Naive thymus-derived CD4-positive, alpha-beta T cell (primary cell): ENCODE measurements around the gene UBE2D2. TPM values are rescaled to one million over a fixed set of nuclear protein-coding genes. Genes with fewer than 3 reads are reported as not detected.
"Not testable (repeated sequence)": the region's sequence is repeated elsewhere in the genome, so short reads cannot be mapped to it uniquely, and the experiment has no call there.

ENCODE experiments used
- ATAC-seq: fragments of 150-1000 bp; cut with Tn5 transposase; 2 replicates; pipeline ENCODE4 v1.10.0; 2021; ENCODE audit warnings: mild to moderate bottlenecking, moderate library complexity
- CTCF ChIA-PET: fragments of 350-600 bp; sonication (Branson Sonifier 250); formaldehyde crosslinking; loops from one replicate; lab custom pipeline; 2021; ENCODE audit warnings: antibody characterized with exemption; lab: Charles Lee
- POLR2A ChIA-PET: fragments of 350-600 bp; sonication (Branson Sonifier 250); formaldehyde crosslinking; loops from one replicate; lab custom pipeline; 2021; ENCODE audit warnings: antibody characterized with exemption, inconsistent platforms; lab: Charles Lee
- DNase-seq, 9 donors: peaks; one replicate each; pipeline versions ENCODE4 v3.0.0 to v3.0.0-alpha.2; 2020 to 2022; ENCODE audit warnings: mixed read lengths in 1 of 9
- H3K27ac ChIP-seq: one replicate; pipeline ENCODE4 v1.7.0; 2013; ENCODE audit warnings: mild to moderate bottlenecking, low read depth, low read length, moderate library complexity
- H3K27me3 ChIP-seq, 2 donors: one replicate each; pipeline ENCODE4 v1.7.0; 2013; ENCODE audit warnings: low read length in 2 of 2, mild to moderate bottlenecking in 2 of 2, moderate library complexity in 2 of 2; ENCODE audit not compliant: control insufficient read depth in 2 of 2, insufficient read depth in 2 of 2
- H3K36me3 ChIP-seq, 3 experiments: 1 replicate in 2 of 3; 2 replicates in 1 of 3; pipeline ENCODE4 v1.7.0; 2013; ENCODE audit warnings: low read length in 3 of 3, mild to moderate bottlenecking in 3 of 3, moderate library complexity in 1 of 3; ENCODE audit not compliant: insufficient read depth in 3 of 3, control insufficient read depth in 2 of 3
- H3K4me1 ChIP-seq, 2 donors: one replicate each; pipeline ENCODE4 v1.7.0; 2013; ENCODE audit warnings: low read length in 2 of 2, mild to moderate bottlenecking in 2 of 2, moderate library complexity in 1 of 2; ENCODE audit not compliant: control insufficient read depth in 2 of 2, insufficient read depth in 2 of 2
- H3K4me3 ChIP-seq: 2 replicates; pipeline ENCODE4 v1.7.0; 2013; ENCODE audit warnings: mild to moderate bottlenecking, low read length
- H3K9me3 ChIP-seq, 3 experiments: 1 replicate in 2 of 3; 2 replicates in 1 of 3; pipeline ENCODE4 v1.7.0; 2013; ENCODE audit warnings: low read length in 3 of 3; ENCODE audit not compliant: control insufficient read depth in 2 of 3
- H3K27ac Mint-ChIP-seq, 9 donors: one replicate each; pipeline ENCODE4 v1.8.0; 2020 to 2022; ENCODE audit warnings: mixed read lengths in 9 of 9, mild to moderate bottlenecking in 8 of 9, moderate library complexity in 5 of 9, inconsistent platforms in 2 of 9
- H3K27me3 Mint-ChIP-seq, 5 donors: one replicate each; pipeline ENCODE4 v1.8.0; 2021 to 2022; ENCODE audit warnings: mixed read lengths in 5 of 5, mild to moderate bottlenecking in 1 of 5
- H3K36me3 Mint-ChIP-seq, 5 donors: one replicate each; pipeline ENCODE4 v1.8.0; 2020 to 2022; ENCODE audit warnings: mixed read lengths in 5 of 5, mild to moderate bottlenecking in 3 of 5, inconsistent platforms in 1 of 5
- H3K4me1 Mint-ChIP-seq, 7 donors: one replicate each; pipeline ENCODE4 v1.8.0; 2020 to 2022; ENCODE audit warnings: mixed read lengths in 7 of 7, mild to moderate bottlenecking in 3 of 7, inconsistent platforms in 1 of 7
- H3K4me3 Mint-ChIP-seq, 10 donors: one replicate each; pipeline ENCODE4 v1.8.0; 2020 to 2022; ENCODE audit warnings: mild to moderate bottlenecking in 10 of 10, mixed read lengths in 10 of 10, moderate library complexity in 6 of 10, inconsistent platforms in 2 of 10
- H3K9me3 Mint-ChIP-seq, 11 donors: one replicate each; pipeline ENCODE4 v1.8.0; 2020 to 2022; ENCODE audit warnings: mixed read lengths in 11 of 11, mild to moderate bottlenecking in 4 of 11, inconsistent platforms in 1 of 11, moderate library complexity in 1 of 11
- intact Hi-C, 2 donors: fragments of 100-400 bp; cut with micrococcal nuclease; formaldehyde crosslinking; loops; one replicate each; pipeline ENCODE4 v1.15.1; 2023
- polyA plus RNA-seq, 2 donors: library from polyadenylated mRNA; unstranded; fragments of 300-500 nt; fragmentation: Illumina TruSeq; gene quantifications; one replicate each; pipeline ENCODE4 v1.2.3, GENCODE V29; 2021
- total RNA-seq, 6 experiments: library from RNA in 5 of 6; stranded (reverse) in 5 of 6; gene quantifications; 1 replicate in 5 of 6; 2 replicates in 1 of 6; pipeline ENCODE4 v1.2.3 and lab custom pipeline; 2021 to 2026

UBE2D2 gene
- total and polyA plus RNA-seq, 7 experiments from 2014 or later, result 145 to 343 (median 210) TPM

DNA sequence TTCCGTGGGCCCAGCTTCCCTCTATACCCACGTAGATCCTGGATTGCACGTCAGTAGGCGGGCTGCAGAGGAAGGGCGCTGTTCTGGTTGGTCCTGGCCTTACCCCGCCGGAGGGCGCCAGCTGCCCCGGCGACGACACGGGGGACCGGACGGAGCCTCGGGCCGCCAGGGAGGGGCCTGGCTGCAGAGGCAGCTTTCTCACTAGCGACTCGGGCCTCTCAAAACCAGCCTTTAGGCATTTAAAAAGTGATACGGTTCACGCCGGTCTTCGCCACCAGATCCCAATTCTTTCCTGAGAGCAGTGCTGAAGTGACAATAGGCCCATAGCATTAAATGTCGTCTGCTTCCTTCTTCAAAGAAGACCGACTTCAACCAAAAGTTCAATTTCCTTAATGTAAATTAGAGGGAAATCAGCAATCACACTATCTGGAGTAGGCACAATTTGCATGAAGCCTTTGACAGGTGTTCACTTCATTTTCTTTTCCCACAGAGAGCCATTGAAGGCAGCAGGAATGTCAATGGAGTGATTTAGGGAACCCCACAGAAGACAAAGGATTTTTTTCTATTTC, 17.6 kb upstream of the UBE2D2 start:
- Mint-ChIP-seq H3K36me3 (no peaks in the 10 kb centered on the region), H3K27me3 (no peaks in the 10 kb centered on the region), H3K4me3 (peak overlapping the region; percentile 27 to 69 (median 62)), H3K27ac (peak overlapping the region in 7 of 9 donors; percentile 31 to 76 (median 54)), H3K9me3 (peaks cover 0 to 2% (median 0%) of the 10 kb centered on the region in 11 donors), H3K4me1 (peaks cover 1 to 13% (median 8%) of the 10 kb centered on the region in 7 donors)
- H3K4me1 ChIP-seq, result no peaks in the 10 kb centered on the region
- H3K27me3 ChIP-seq, result no peaks in the 10 kb centered on the region
- CTCF ChIA-PET, result interaction anchor here (0.6 to 2.2 kb wide), 5 partner anchors 23 to 220 kb away, joined by 3 to 11 read pairs (median 3); no protein-coding TSS in a partner anchor
- POLR2A ChIA-PET, result interaction anchor here (0.6 to 1.2 kb wide), 2 partner anchors 10 to 18 kb away, joined by 5 to 9 read pairs; partner anchors contain the start of gene UBE2D2
- peak overlapping the region; percentile 32 for H3K4me3 ChIP-seq
- peak; percentile 98 for ATAC-seq
- intact Hi-C loops, result loop anchor here in 1 of 2 donors (1.0 to 2.0 kb wide), 5 partner anchors 18 to 222 kb away; partner anchors contain the start of gene UBE2D2
- no peaks in the 10 kb centered on the region for H3K9me3 ChIP-seq
- peak overlapping the region; percentile 50 for H3K27ac ChIP-seq
- no peaks in the 10 kb centered on the region for H3K36me3 ChIP-seq
- DNase-seq, result peak; percentile 23 to 51 (median 47)

- H3K36me3 Mint-ChIP-seq, intact Hi-C loops, ATAC-seq, H3K27ac Mint-ChIP-seq, H3K36me3 ChIP-seq, H3K4me1 ChIP-seq, H3K4me3 Mint-ChIP-seq, H3K27me3 ChIP-seq, H3K9me3 Mint-ChIP-seq, H3K9me3 ChIP-seq, H3K27ac ChIP-seq, H3K27me3 Mint-ChIP-seq, DNase-seq, H3K4me3 ChIP-seq, CTCF ChIA-PET: not testable (repeated sequence)
- H3K4me1 Mint-ChIP-seq, result peaks cover 1 to 22% (median 11%) of the 10 kb centered on the region in 7 donors
- POLR2A ChIA-PET, result interaction anchor here (0.6 kb wide), 1 partner anchor 18 kb away, joined by 3 read pairs; no protein-coding TSS in a partner anchor
Observed at GRCh38 chr5:139546593-139546992, 14.5 kb upstream of the UBE2D2 start.

DNA sequence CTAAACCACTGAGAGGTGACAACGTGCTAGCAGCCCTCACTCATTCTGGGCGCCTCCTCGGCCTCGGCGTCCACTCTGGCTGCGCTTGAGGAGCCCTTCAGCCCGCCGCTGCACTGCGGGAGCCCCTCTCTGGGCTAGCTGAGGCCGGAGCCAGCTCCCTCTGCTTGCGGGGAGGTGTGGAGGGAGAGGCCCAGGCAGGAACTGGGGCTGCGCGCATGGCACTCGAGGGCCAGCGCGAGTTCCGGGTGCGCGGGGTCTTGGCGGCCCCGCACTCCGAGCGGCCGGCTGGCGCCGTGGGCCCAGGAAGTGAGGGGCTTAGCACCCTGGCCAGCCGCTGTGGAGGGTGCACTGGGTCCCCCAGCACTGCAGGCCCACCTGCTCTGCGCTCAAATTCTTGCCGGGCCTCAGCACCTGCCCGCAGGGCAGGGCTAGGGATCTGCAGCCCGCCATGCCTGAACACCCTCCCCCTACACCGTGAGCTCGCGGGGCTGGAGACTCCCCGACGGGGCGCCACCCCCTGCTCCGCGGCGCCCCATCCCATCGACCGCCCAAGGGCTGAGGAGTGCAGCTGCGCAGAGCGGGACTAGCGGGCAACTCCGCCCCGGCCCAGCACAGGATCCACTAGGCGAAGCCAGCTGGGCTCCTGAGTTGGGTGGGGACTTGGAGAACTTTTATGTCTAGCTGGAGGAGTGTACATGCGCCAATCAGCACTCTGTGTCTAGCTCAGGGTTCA, 11.8 kb upstream of the UBE2D2 start:
- peaks cover 0 to 22% (median 8%) of the 10 kb centered on the region in 7 donors for H3K4me1 Mint-ChIP-seq
- intact Hi-C loops, result no loop called here
- H3K9me3 Mint-ChIP-seq, result peaks cover 0 to 6% (median 0%) of the 10 kb centered on the region in 11 donors
- DNase-seq, result no peak
- H3K27ac ChIP-seq, result no peak overlapping the region
- no peaks in the 10 kb centered on the region for H3K36me3 ChIP-seq
- H3K27ac Mint-ChIP-seq, result no peak overlapping the region
- no peak overlapping the region for H3K4me3 Mint-ChIP-seq
- H3K36me3 Mint-ChIP-seq, result peaks cover 0 to 3% (median 0%) of the 10 kb centered on the region in 5 donors
- no peaks in the 10 kb centered on the region for H3K9me3 ChIP-seq
- peaks cover 0 to 2% (median 0%) of the 10 kb centered on the region in 5 donors for H3K27me3 Mint-ChIP-seq
- H3K4me1 ChIP-seq, result no peaks in the 10 kb centered on the region
- CTCF ChIA-PET, result interaction anchor here (0.6 to 1.4 kb wide), 2 partner anchors 15 to 112 kb away, joined by 3 to 4 read pairs; no protein-coding TSS in a partner anchor
- POLR2A ChIA-PET, result interaction anchor here (1.2 to 2.9 kb wide), 2 partner anchors 12 to 14 kb away, joined by 4 to 12 read pairs; partner anchors contain the start of gene UBE2D2
- no peaks in the 10 kb centered on the region for H3K27me3 ChIP-seq
- no peak for ATAC-seq
- no peak overlapping the region for H3K4me3 ChIP-seq

DNA sequence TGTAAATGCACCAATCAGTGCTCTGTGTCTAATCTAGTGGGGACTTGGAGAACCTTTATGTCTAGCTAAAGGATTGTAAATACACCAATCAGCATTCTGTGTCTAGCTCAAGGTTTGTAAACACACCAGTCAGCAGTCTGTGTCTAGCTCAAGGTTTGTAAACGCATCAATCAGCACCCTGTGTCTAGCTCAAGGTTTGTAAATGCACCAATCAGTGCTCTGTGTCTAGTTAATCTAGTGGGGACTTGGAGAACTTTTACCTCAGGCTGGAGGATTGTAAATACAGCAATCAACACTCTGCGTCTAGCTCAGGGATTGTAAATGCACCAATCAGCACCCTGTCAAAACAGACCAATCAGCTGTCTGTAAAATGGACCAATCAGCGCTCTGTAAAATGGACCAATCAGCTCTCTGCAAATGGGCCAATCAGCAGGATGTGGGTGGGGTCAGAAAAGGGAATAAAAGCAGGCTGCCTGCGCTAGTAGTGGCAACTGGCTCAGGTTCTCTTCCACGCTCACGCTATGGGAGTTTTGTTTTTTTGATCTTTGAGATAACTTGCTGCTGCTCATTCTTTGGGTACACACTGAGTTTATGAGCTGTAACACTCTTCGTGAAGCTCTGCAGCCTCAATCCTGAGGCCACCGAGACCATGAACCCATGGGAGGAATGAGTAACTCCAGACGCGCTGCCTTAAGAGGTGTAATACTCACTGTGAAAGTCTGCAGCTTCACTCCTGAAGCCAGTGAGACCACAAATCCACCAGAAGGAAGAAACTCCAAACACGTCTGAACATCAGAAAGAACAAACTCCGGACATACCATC, 10.9 kb upstream of the UBE2D2 start:
- H3K9me3 Mint-ChIP-seq, H3K9me3 ChIP-seq, ATAC-seq, intact Hi-C loops, H3K4me3 ChIP-seq, H3K27me3 ChIP-seq, H3K4me1 ChIP-seq, H3K27ac ChIP-seq, H3K27me3 Mint-ChIP-seq, H3K36me3 Mint-ChIP-seq, H3K4me3 Mint-ChIP-seq, H3K36me3 ChIP-seq: not testable (repeated sequence)
- CTCF ChIA-PET, result interaction anchor here (1.4 kb wide), 1 partner anchor 15 kb away, joined by 4 read pairs; no protein-coding TSS in a partner anchor
- peak in 1 of 9 donors; percentile 21 for DNase-seq
- POLR2A ChIA-PET, result interaction anchor here (2.9 kb wide), 1 partner anchor 11 kb away, joined by 12 read pairs; the partner anchor contains the start of gene UBE2D2
- Mint-ChIP-seq H3K27ac (peak overlapping the region in 1 of 9 donors; percentile 22), H3K4me1 (peaks cover 0 to 22% (median 8%) of the 10 kb centered on the region in 7 donors)

GRCh38 chr5:139551191-139551889, 9.8 kb upstream of the UBE2D2 start:
- ChIA-PET POLR2A (interaction anchor here (0.8 to 2.9 kb wide), 2 partner anchors 10 to 41 kb away, joined by 3 to 12 read pairs; partner anchors contain the start of gene UBE2D2), CTCF (no interaction called here)
- intact Hi-C loops, result no loop called here
- Mint-ChIP-seq H3K9me3 (peaks cover 0 to 6% (median 0%) of the 10 kb centered on the region in 11 donors), H3K27me3 (peaks cover 0 to 6% (median 0%) of the 10 kb centered on the region in 5 donors), H3K4me1 (peaks cover 0 to 22% (median 8%) of the 10 kb centered on the region in 7 donors), H3K4me3 (no peak overlapping the region), H3K36me3 (peaks cover 0 to 3% (median 0%) of the 10 kb centered on the region in 5 donors), H3K27ac (peak overlapping the region in 1 of 9 donors; percentile 36)
- ATAC-seq (no peak), DNase-seq (no peak)
- Histone ChIP-seq H3K4me3 (no peak overlapping the region), H3K36me3 (no peaks in the 10 kb centered on the region), H3K27me3 (no peaks in the 10 kb centered on the region), H3K9me3 (no peaks in the 10 kb centered on the region), H3K4me1 (no peaks in the 10 kb centered on the region), H3K27ac (no peak overlapping the region)
